ENCODE results near the gene TAGLN2. TPM values are rescaled to one million over a fixed set of nuclear protein-coding genes. Genes with fewer than 3 reads are reported as not detected.
A peak's percentile ranks its signal among the peaks of the same experiment; 100 is the strongest.

TAGLN2 gene
- total RNA-seq, 1 donor from 2014 or later, result 435 TPM

DNA sequence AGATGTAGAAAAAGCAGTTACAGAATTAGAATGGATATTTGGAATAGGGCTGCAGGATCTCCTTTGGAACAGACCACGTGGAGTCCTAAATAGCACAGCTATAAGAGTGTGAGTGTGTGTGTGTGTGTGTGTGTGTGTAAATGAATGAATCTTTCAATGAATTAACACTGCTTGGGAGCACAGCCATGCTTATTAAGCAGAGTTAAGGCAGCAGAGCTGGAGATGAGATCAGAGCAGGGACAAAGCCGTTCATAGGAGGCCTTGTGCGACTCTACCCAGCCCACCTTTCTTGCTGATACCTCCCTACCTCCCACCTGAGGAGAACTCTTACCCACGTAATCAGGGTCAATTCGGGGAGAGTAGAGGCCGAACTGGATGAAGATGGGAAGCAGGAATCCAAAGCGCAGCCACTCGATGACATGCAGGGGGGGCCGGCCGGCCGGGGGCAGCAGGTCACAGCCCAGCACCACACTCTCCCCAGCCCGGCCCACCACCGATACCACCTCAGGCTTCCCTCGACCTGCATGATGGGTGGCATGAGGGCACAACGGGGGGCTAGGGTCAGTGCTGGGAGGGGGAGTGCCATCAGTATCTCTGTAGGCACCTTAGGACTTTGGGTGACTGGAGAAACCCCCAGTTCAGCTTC, 17.4 kb upstream of the TAGLN2 start:
- H3K27ac ChIP-seq, result no peak overlapping the region
- TF ChIP-seq, protein P1, sequence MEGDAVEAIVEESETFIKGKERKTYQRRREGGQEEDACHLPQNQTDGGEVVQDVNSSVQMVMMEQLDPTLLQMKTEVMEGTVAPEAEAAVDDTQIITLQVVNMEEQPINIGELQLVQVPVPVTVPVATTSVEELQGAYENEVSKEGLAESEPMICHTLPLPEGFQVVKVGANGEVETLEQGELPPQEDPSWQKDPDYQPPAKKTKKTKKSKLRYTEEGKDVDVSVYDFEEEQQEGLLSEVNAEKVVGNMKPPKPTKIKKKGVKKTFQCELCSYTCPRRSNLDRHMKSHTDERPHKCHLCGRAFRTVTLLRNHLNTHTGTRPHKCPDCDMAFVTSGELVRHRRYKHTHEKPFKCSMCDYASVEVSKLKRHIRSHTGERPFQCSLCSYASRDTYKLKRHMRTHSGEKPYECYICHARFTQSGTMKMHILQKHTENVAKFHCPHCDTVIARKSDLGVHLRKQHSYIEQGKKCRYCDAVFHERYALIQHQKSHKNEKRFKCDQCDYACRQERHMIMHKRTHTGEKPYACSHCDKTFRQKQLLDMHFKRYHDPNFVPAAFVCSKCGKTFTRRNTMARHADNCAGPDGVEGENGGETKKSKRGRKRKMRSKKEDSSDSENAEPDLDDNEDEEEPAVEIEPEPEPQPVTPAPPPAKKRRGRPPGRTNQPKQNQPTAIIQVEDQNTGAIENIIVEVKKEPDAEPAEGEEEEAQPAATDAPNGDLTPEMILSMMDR (IDR thresholded peaks at IDR 0.05), result no peak

DNA sequence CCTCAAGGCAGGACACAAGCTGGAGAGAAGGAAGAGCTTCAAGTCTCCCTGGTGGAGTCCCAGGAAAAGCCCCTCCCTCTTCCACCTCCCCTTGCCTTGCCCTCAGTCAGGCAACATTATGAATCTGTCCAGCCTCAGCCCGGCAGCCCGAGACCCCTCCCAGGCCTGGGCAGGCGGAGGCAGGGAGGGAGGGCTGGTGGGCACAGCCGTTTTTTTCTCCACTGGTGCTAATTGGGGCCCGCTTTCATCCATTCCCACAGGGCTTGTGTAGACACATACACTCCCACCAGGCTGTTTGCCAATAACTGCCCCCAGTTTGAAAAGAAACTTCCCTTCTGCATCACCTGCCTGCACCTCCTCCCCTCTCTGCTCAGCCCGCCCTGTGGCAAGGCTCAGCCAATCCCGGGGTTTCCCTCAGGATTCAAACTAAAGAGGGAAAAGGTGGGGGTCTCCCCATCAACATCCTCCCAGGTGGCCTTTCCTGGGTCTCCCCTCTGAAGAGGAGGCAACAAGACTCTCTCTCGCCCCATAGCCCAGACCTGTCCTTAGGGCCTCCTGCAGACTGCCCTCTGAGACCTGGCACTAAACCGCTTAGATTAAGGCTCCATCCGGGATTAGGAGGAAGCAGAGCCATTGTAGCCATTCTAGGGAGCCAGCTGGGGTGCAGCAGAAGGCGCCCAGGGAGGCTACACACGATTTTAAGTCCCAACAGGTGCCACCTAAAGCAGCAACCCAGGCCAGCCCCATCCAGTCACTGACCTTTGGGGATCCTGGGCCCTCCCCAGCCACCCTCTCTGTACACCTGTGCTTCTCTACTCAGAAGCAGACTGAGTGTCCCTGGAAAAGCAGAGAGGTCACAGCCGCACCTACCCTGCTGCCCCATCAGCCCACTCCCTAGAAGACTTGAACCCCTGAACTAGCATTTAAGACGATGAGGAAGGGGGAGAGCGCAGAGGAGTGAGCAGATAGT, 16.6 kb upstream of the TAGLN2 start:
- TF ChIP-seq, protein P1 (IDR thresholded peaks at IDR 0.05), result no peak
- peaks cover 8% of the 10 kb centered on the region for H3K27me3 ChIP-seq
- peaks cover 11% of the 10 kb centered on the region for H3K4me1 ChIP-seq
- intact Hi-C loops (cut with DNase I), result no loop called here
- ATAC-seq (no peak), DNase-seq (peak; percentile 49)
- no peaks in the 10 kb centered on the region for H3K9me3 ChIP-seq
- no peak overlapping the region for H3K27ac ChIP-seq
- no peaks in the 10 kb centered on the region for H3K36me3 ChIP-seq
- H3K4me3 ChIP-seq, result no peak overlapping the region

More for the DNA sequence above, 17.4 kb upstream of the TAGLN2 start:
- Histone ChIP-seq H3K27me3 (peaks cover 8% of the 10 kb centered on the region), H3K4me3 (no peak overlapping the region), H3K36me3 (no peaks in the 10 kb centered on the region), H3K4me1 (peaks cover 11% of the 10 kb centered on the region), H3K9me3 (no peaks in the 10 kb centered on the region)
- DNase-seq (peak; percentile 48), ATAC-seq (no peak)
- intact Hi-C loops (cut with DNase I), result no loop called here

DNA sequence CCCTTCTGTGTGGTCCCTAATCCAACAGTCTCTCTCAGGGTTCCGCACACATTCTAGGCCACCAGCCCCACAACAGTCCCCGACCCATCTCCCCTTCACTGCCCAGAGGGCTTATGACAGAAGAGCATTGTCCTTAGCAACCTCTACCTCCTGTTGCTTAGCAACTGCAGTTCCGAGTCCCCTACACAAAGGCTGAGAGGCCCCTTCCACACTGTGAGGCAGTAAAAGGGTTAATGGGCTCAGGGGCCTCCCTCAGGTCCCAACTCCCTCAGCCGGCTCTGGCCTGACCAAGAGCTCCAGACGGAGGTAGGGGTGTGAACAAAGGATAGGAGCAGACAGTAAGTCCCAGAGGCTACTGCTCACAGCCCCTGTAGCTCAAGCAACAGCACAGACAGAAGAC, 15.8 kb upstream of the TAGLN2 start:
- no peaks in the 10 kb centered on the region for H3K36me3 ChIP-seq
- H3K27me3 ChIP-seq, result peaks cover 8% of the 10 kb centered on the region
- ATAC-seq, result no peak
- H3K27ac ChIP-seq, result no peak overlapping the region
- TF ChIP-seq, protein P1 (IDR thresholded peaks at IDR 0.05), result no peak
- H3K4me3 ChIP-seq, result no peak overlapping the region
- H3K4me1 ChIP-seq, result peaks cover 13% of the 10 kb centered on the region
- intact Hi-C loops (cut with DNase I), result no loop called here
- peak; percentile 33 for DNase-seq
- no peaks in the 10 kb centered on the region for H3K9me3 ChIP-seq

DNA sequence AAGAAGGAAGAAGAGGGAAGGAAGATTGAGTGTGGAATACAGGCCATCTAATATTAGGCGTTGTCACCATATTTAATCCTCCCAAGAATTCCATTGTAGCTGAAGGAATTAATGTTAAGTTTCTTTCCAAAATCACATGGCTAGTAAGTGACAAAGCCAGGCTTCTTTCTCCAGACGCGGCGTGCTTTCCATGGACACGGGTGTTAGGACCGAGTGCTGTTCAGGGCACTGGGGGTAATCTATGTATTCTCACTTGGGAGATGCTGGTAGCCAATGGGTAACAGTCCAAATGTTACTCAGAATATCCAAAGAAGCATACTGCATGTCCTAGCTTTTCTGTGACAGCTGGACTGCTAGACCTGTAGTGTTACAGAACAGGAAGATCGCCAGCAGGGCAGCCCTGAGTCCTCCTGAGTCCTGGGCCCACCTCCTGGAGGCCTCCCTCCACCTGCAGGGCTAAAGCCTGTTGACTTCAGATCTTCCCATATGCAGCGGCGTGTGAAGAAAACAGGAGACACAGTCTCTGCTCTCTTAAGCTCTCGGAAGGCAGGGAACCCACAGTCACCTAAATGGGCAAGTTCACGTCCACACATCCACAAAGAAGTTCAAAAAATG, 14.8 kb upstream of the TAGLN2 start:
- H3K4me3 ChIP-seq, result no peak overlapping the region

DNA sequence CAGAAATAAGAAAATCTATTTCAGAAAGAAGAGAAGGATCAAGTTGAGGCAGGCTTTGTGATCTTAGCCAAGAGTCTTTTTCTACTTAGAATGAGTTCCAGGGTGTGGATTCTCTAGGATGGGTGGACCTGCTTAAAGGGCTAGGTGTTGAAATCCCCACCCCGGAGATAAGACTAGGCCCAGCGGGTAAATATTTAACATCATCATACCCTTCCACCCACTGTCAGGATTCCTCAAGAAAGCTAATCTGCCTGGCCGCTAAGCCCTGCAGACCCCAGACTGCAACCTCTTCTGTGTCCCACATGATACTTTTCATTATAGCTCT, 14.3 kb upstream of the TAGLN2 start:
- Histone ChIP-seq H3K36me3 (no peaks in the 10 kb centered on the region), H3K4me1 (peaks cover 6% of the 10 kb centered on the region), H3K27me3 (peaks cover 4% of the 10 kb centered on the region), H3K27ac (no peak overlapping the region), H3K9me3 (no peaks in the 10 kb centered on the region), H3K4me3 (no peak overlapping the region)
- ATAC-seq (no peak), DNase-seq (no peak)
- TF ChIP-seq, protein P1 (IDR thresholded peaks at IDR 0.05), result no peak
- intact Hi-C loops (cut with DNase I), result loop anchor here (5.0 kb wide), 1 partner anchor 68 kb away; no protein-coding TSS in a partner anchor

More for the DNA sequence above, 14.8 kb upstream of the TAGLN2 start:
- ATAC-seq (no peak), DNase-seq (no peak)
- H3K27me3 ChIP-seq, result peaks cover 8% of the 10 kb centered on the region
- peaks cover 8% of the 10 kb centered on the region for H3K4me1 ChIP-seq
- H3K9me3 ChIP-seq, result no peaks in the 10 kb centered on the region
- TF ChIP-seq, protein P1 (IDR thresholded peaks at IDR 0.05), result no peak
- intact Hi-C loops (cut with DNase I), result no loop called here
- H3K36me3 ChIP-seq, result no peaks in the 10 kb centered on the region
- no peak overlapping the region for H3K27ac ChIP-seq
